ENCODE measurements around the gene CDK5RAP1. TPM values are rescaled to one million over a fixed set of nuclear protein-coding genes. Genes with fewer than 3 reads are reported as not detected.

Gene CDK5RAP1
- total and polyA plus RNA-seq, 4 donors = 16.8 to 65.7 (median 23.6) TPM

DNA sequence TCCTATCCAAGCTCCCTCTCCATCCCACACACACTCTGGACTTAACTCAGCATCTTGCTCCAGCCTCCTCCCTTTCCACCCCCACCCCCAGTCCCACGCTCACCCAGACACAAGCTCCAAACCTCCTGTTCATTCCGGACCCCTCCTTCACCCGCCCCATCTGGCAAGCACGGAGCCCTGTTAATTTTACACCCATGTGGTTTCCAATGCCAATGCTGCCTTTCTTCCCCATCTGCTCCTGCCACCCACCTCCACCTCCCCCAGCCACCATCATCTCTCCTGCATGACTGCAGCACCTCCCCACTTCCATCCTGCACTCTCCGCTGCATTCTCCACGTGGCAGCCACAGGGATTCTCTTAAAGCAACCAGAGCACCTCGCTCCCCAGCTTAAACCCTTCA lies 9.9 kb upstream of the CDK5RAP1 start:
- peaks cover 3 to 7% of the 10 kb centered on the region in 2 donors for H3K36me3 ChIP-seq (ENCODE audit: control insufficient read depth in 1 of 2, insufficient read depth in 2 of 2, low read length in 1 of 2)
- no peaks in the 10 kb centered on the region for H3K4me1 ChIP-seq (ENCODE audit: control insufficient read depth in 1 of 2, insufficient read depth in 2 of 2, low read length in 2 of 2)
- no peaks in the 10 kb centered on the region for H3K9me3 ChIP-seq (ENCODE audit: control insufficient read depth, low read length)
- H3K4me3 ChIP-seq (ENCODE audit: low read length in 2 of 2) = no peak overlapping the region
- no peaks in the 10 kb centered on the region for H3K27me3 ChIP-seq (ENCODE audit: control insufficient read depth in 1 of 2, insufficient read depth in 2 of 2, low read length in 1 of 2)
- peak in 1 of 2 donors; percentile 27 for DNase-seq
- 78 to 84% methylated on average over 7 of the region's 7 CpGs for WGBS, 2 donors
- no peak overlapping the region for H3K27ac ChIP-seq (ENCODE audit: low read depth in 1 of 2, low read length in 2 of 2)
- ATAC-seq (ENCODE audit: low FRiP score) = no peak
- intact Hi-C loops (cut with DNase I) = loop anchor here in 1 of 2 donors (5.0 to 10.0 kb wide), 2 partner anchors 41 to 234 kb away; no protein-coding TSS in a partner anchor

DNA sequence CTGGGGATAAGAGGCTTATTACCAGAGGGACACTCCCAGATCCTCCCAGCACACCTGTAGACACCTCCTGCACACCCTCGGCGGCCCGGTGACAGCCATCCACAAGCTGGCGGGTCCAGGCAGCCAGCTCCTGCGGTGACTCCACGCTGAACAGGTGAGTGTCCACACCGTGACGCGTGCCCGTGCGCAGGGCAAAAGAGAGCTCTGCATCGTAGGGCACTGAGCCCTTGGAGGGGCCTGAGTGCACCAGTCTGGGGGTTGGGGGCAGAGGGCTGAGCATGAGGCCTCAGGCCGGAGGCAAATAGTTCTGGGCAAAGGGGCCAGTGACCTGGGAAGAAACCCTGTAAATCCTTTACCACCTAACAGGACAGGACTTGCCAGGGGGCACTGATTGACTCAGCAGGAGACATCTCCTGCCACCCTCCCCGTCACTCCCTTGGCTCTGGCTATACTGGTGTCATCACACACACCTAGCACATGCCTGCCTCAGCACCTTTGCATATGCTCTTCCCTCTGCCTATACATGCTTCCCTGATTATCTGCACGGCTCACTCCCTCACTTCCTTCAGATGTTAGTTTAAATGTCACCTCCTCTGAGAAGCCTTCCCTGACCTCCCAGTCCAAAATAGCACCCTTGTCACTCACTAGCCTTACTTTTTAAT lies 8.9 kb upstream of the CDK5RAP1 start:
- Histone ChIP-seq H3K27ac (ENCODE audit: low read depth in 1 of 2, low read length in 2 of 2) (no peak overlapping the region), H3K4me1 (ENCODE audit: control insufficient read depth in 1 of 2, insufficient read depth in 2 of 2, low read length in 2 of 2) (no peaks in the 10 kb centered on the region), H3K27me3 (ENCODE audit: control insufficient read depth in 1 of 2, insufficient read depth in 2 of 2, low read length in 1 of 2) (no peaks in the 10 kb centered on the region), H3K4me3 (ENCODE audit: low read length in 2 of 2) (no peak overlapping the region), H3K9me3 (ENCODE audit: control insufficient read depth, low read length) (no peaks in the 10 kb centered on the region), H3K36me3 (ENCODE audit: control insufficient read depth in 1 of 2, insufficient read depth in 2 of 2, low read length in 1 of 2) (peaks cover 3 to 7% of the 10 kb centered on the region in 2 donors)
- peak in 1 of 2 donors; percentile 59 for DNase-seq
- no peak for ATAC-seq (ENCODE audit: low FRiP score)
- WGBS, 2 donors = 95 to 99% methylated on average over 15 of the region's 15 CpGs
- intact Hi-C loops (cut with DNase I) = loop anchor here in 1 of 2 donors (5.0 to 10.0 kb wide), 2 partner anchors 42 to 235 kb away; no protein-coding TSS in a partner anchor

GRCh38 chr20:33408716-33409654 lies 7.7 kb upstream of the CDK5RAP1 start:
- DNase-seq (peak in 1 of 2 donors; percentile 11), ATAC-seq (ENCODE audit: low FRiP score) (peak; percentile 39)
- Histone ChIP-seq H3K27me3 (ENCODE audit: control insufficient read depth in 1 of 2, insufficient read depth in 2 of 2, low read length in 1 of 2) (no peaks in the 10 kb centered on the region), H3K27ac (ENCODE audit: low read depth in 1 of 2, low read length in 2 of 2) (no peak overlapping the region), H3K4me3 (ENCODE audit: low read length in 2 of 2) (no peak overlapping the region), H3K36me3 (ENCODE audit: control insufficient read depth in 1 of 2, insufficient read depth in 2 of 2, low read length in 1 of 2) (peaks cover 3 to 7% of the 10 kb centered on the region in 2 donors), H3K4me1 (ENCODE audit: control insufficient read depth in 1 of 2, insufficient read depth in 2 of 2, low read length in 2 of 2) (no peaks in the 10 kb centered on the region), H3K9me3 (ENCODE audit: control insufficient read depth, low read length) (no peaks in the 10 kb centered on the region)
- intact Hi-C loops (cut with DNase I) = no loop called here
- 78 to 82% methylated on average over 18 of the region's 18 CpGs for WGBS, 2 donors

GRCh38 chr20:33408313-33408712 lies 7.0 kb upstream of the CDK5RAP1 start:
- Histone ChIP-seq H3K27me3 (ENCODE audit: control insufficient read depth in 1 of 2, insufficient read depth in 2 of 2, low read length in 1 of 2) (no peaks in the 10 kb centered on the region), H3K36me3 (ENCODE audit: control insufficient read depth in 1 of 2, insufficient read depth in 2 of 2, low read length in 1 of 2) (peaks cover 3 to 7% of the 10 kb centered on the region in 2 donors), H3K9me3 (ENCODE audit: control insufficient read depth, low read length) (no peaks in the 10 kb centered on the region), H3K27ac (ENCODE audit: low read depth in 1 of 2, low read length in 2 of 2) (no peak overlapping the region), H3K4me1 (ENCODE audit: control insufficient read depth in 1 of 2, insufficient read depth in 2 of 2, low read length in 2 of 2) (no peaks in the 10 kb centered on the region), H3K4me3 (ENCODE audit: low read length in 2 of 2) (no peak overlapping the region)
- WGBS, 2 donors = 83 to 86% methylated on average over 12 of the region's 12 CpGs
- intact Hi-C loops (cut with DNase I) = no loop called here
- DNase-seq (no peak), ATAC-seq (ENCODE audit: low FRiP score) (no peak)

- WGBS, 2 donors = 33 to 35% methylated on average over 4 of the region's 4 CpGs
- intact Hi-C loops (cut with DNase I) = no loop called here
- H3K36me3 ChIP-seq (ENCODE audit: control insufficient read depth in 1 of 2, insufficient read depth in 2 of 2, low read length in 1 of 2) = peaks cover 3 to 7% of the 10 kb centered on the region in 2 donors
These were observed 6.5 kb upstream of the CDK5RAP1 start for GRCh38 chr20:33407796-33408195.

GRCh38 chr20:33407251-33407650 lies 5.9 kb upstream of the CDK5RAP1 start:
- Histone ChIP-seq H3K27ac (ENCODE audit: low read depth in 1 of 2, low read length in 2 of 2) (no peak overlapping the region), H3K27me3 (ENCODE audit: control insufficient read depth in 1 of 2, insufficient read depth in 2 of 2, low read length in 1 of 2) (no peaks in the 10 kb centered on the region), H3K9me3 (ENCODE audit: control insufficient read depth, low read length) (no peaks in the 10 kb centered on the region), H3K36me3 (ENCODE audit: control insufficient read depth in 1 of 2, insufficient read depth in 2 of 2, low read length in 1 of 2) (peaks cover 3 to 5% of the 10 kb centered on the region in 2 donors), H3K4me1 (ENCODE audit: control insufficient read depth in 1 of 2, insufficient read depth in 2 of 2, low read length in 2 of 2) (no peaks in the 10 kb centered on the region), H3K4me3 (ENCODE audit: low read length in 2 of 2) (no peak overlapping the region)
- no peak for DNase-seq
- no peak for ATAC-seq (ENCODE audit: low FRiP score)
- WGBS, 2 donors = 88 to 100% methylated on average over 1 of the region's 1 CpG
- intact Hi-C loops (cut with DNase I) = no loop called here

More at GRCh38 chr20:33407796-33408195, 6.5 kb upstream of the CDK5RAP1 start:
- Histone ChIP-seq H3K9me3 (ENCODE audit: control insufficient read depth, low read length) (no peaks in the 10 kb centered on the region), H3K27ac (ENCODE audit: low read depth in 1 of 2, low read length in 2 of 2) (no peak overlapping the region), H3K4me3 (ENCODE audit: low read length in 2 of 2) (no peak overlapping the region), H3K4me1 (ENCODE audit: control insufficient read depth in 1 of 2, insufficient read depth in 2 of 2, low read length in 2 of 2) (no peaks in the 10 kb centered on the region), H3K27me3 (ENCODE audit: control insufficient read depth in 1 of 2, insufficient read depth in 2 of 2, low read length in 1 of 2) (no peaks in the 10 kb centered on the region)
- no peak for ATAC-seq (ENCODE audit: low FRiP score)
- DNase-seq = no peak

DNA sequence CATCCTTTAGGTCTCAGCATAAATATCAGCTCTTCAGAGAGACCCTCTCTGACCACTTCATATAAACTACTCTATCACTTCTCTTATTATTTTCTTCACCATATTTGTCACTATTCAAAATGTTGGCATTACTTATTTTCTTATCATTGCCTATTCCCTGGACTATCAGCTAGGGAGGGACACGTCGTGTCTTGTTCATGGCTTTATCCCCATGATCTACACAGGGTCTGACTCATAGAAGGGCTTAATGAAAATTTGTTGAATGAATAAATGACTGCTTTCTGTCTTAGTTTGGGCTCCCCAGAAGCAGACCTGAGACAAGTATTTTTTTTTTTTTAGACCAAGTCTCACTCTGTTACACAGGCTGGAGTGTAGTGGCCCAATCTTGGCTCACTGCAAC lies 3.0 kb upstream of the CDK5RAP1 start:
- no peak for DNase-seq

GRCh38 chr20:33401921-33402369 lies 626 bp upstream of the CDK5RAP1 start:
- DNase-seq (no peak), ATAC-seq (ENCODE audit: low FRiP score) (no peak)
- intact Hi-C loops (cut with DNase I) = no loop called here
- no peaks in the 10 kb centered on the region for H3K9me3 ChIP-seq (ENCODE audit: control insufficient read depth, low read length)
- no peaks in the 10 kb centered on the region for H3K4me1 ChIP-seq (ENCODE audit: control insufficient read depth in 1 of 2, insufficient read depth in 2 of 2, low read length in 2 of 2)
- no peak overlapping the region for H3K4me3 ChIP-seq (ENCODE audit: low read length in 2 of 2)
- H3K27ac ChIP-seq (ENCODE audit: low read depth in 1 of 2, low read length in 2 of 2) = no peak overlapping the region
- WGBS, 2 donors = 51 to 56% methylated on average over 8 of the region's 8 CpGs
- H3K36me3 ChIP-seq (ENCODE audit: control insufficient read depth in 1 of 2, insufficient read depth in 2 of 2, low read length in 1 of 2) = no peaks in the 10 kb centered on the region
- H3K27me3 ChIP-seq (ENCODE audit: control insufficient read depth in 1 of 2, insufficient read depth in 2 of 2, low read length in 1 of 2) = no peaks in the 10 kb centered on the region

More for the DNA sequence above, 3.0 kb upstream of the CDK5RAP1 start:
- Histone ChIP-seq H3K4me3 (ENCODE audit: low read length in 2 of 2) (no peak overlapping the region), H3K27ac (ENCODE audit: low read depth in 1 of 2, low read length in 2 of 2) (no peak overlapping the region), H3K4me1 (ENCODE audit: control insufficient read depth in 1 of 2, insufficient read depth in 2 of 2, low read length in 2 of 2) (no peaks in the 10 kb centered on the region), H3K36me3 (ENCODE audit: control insufficient read depth in 1 of 2, insufficient read depth in 2 of 2, low read length in 1 of 2) (peaks cover 2 to 3% of the 10 kb centered on the region in 2 donors), H3K27me3 (ENCODE audit: control insufficient read depth in 1 of 2, insufficient read depth in 2 of 2, low read length in 1 of 2) (no peaks in the 10 kb centered on the region), H3K9me3 (ENCODE audit: control insufficient read depth, low read length) (no peaks in the 10 kb centered on the region)
- WGBS, 2 donors = 76 to 83% methylated on average over 2 of the region's 2 CpGs
- intact Hi-C loops (cut with DNase I) = no loop called here
- no peak for ATAC-seq (ENCODE audit: low FRiP score)
